HG03045 (cell line): ENCODE data around the gene MEMO1.
"Not testable (repeated sequence)": the region's sequence is repeated elsewhere in the genome, so short reads cannot be mapped to it uniquely, and the experiment has no call there.

ENCODE experiments used
- ATAC-seq: cut with Tn5 transposase; IDR thresholded peaks from one replicate; pipeline ENCODE4 v1.9.1; 2021; ENCODE audit warnings: mild to moderate bottlenecking, moderate library complexity; ENCODE audit not compliant: unreplicated experiment

The MEMO1 gene

DNA sequence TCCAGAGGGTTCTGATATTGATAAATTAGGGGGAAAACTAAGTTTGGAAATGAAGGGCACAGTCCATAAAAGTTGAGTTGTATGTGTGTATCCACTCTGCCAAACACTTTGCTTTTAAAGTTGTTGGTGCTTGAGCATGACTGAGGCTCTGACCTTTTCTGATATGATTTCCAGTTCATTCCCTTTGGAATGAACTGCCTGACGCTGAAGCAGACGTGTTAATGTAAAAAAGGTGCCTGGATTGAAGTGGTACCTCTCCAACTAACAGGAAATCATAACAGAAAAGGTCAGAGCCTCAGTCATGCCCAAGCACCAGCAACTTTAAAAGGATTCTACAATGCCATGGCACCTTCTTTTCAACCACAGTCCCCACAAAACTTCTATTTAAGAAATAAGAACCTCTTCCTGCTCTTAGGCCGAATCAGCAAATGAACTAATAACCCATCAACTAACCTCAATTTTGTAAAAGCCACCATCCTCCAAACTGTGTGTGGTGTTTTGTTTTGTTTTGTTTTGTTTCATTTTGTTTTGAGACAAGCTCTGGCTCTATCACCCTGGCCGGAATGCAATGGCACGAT lies 52.6 kb downstream of the MEMO1 start:
- ATAC-seq, result no peak

GRCh38 chr2:31957354-31958139 lies 53.3 kb downstream of the MEMO1 start:
- ATAC-seq, result no peak

- ATAC-seq, result not testable (repeated sequence)
Measured at GRCh38 chr2:31956934-31957333, 53.9 kb downstream of the MEMO1 start.

DNA sequence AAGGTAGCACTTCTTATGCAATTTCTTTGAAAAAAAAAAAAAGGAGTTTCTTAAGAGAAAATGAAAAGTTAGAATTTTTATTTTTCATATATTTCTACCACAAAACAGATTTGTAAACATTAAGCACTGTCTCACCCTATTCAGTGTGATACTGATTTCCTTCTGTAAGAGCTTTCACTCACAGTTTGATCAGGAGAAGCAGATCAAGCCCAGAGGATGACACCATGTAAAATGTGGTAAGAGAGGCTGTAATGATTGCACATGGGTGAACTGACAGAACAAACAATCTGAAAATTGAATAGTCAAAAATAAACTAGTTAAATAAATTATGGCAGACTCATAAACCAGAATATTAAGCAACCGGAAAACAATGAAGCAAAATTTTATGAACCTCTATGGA lies 54.5 kb downstream of the MEMO1 start:
- no peak for ATAC-seq

- ATAC-seq, result not testable (repeated sequence)
Measured at GRCh38 chr2:31953095-31953494, 57.7 kb downstream of the MEMO1 start.

DNA sequence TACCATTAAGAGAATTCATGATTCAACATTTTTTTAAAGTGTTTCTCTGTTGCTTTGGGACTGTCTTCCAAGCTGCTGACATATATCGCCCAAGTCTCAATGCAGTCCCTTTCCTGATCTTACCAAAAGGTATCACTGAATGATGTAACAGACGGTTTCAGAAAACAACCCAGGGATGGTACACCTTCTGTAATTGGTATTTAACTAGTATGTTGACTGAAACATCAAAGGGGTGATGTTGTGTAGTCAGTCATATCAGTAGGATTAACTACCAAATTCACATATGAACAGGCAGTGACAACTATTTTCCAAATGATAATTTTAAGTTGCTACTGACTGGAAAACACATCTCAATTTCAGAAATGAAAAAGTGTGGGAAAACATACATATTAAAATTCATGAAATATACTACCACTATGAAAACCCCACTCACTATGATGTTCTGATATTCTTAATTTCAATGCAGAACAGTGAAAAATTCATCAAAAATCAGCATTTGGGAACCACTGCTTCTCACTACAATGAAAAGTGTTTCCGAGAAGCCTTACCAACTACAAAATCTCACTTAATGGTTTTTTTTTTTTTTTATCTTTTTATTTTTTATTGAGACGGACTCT lies 59.8 kb downstream of the MEMO1 start:
- ATAC-seq, result no peak

GRCh38 chr2:31947871-31948270 lies 62.9 kb downstream of the MEMO1 start:
- no peak for ATAC-seq

GRCh38 chr2:31946838-31947237 lies 64.0 kb downstream of the MEMO1 start:
- no peak for ATAC-seq

DNA sequence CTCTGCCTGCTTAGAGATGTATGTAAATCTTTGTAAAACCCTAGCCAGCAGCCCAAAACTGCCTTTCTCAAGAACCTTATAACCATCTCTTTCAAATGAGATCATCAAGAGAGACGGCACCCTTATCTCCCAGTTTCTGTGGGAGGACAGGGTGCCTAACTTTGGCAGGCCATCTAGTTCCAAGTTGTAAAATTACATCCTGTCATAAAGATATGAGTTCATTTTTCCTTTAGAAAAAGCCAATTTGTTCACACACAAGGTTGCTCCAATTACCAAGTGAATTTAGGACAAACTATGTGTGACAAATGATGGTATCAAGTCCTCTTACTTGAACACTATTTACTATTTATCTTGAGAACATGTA lies 65.3 kb downstream of the MEMO1 start:
- ATAC-seq, result no peak

- ATAC-seq, result no peak
Measured at GRCh38 chr2:31944828-31945571, 65.8 kb downstream of the MEMO1 start.

GRCh38 chr2:31943636-31944225 lies 67.1 kb downstream of the MEMO1 start:
- ATAC-seq, result no peak

DNA sequence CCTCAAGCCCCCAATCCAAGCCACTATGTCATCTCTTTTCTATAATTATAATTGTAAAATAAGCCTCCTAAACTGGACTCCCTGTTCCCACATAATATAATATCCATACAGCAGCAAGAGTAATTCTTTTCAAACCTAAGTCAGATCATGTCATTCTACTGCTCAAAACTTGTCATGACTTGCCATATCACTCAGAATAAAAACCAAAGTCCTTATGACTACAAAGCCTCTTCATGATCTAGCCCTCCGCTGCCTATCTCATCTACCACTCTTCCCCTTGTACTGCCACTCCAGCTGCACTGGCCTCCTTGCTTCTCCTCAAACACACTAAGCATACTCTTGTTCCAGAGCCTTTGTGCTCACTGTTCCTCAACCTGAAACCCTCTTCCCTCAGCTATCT lies 69.9 kb downstream of the MEMO1 start:
- no peak for ATAC-seq

DNA sequence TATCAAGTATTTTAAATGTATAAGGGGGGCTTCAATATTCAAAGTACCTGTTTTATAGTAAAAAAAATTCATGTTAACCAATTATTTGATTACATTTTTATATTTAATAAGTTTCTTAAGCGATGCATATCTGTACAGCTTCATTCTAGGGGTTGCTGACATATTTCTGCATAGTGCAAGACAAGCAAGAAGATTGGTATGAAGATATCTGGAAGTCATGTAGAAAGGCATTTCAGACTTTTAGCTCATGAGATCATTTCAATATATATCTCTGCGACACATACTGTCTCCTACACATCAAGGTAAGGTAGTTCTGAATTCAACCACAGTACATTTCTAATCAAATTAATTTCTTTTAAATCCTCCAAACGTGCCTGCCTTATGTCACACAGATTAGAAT lies 73.1 kb downstream of the MEMO1 start:
- no peak for ATAC-seq

GRCh38 chr2:31935370-31935769 lies 75.4 kb downstream of the MEMO1 start:
- ATAC-seq, result no peak

DNA sequence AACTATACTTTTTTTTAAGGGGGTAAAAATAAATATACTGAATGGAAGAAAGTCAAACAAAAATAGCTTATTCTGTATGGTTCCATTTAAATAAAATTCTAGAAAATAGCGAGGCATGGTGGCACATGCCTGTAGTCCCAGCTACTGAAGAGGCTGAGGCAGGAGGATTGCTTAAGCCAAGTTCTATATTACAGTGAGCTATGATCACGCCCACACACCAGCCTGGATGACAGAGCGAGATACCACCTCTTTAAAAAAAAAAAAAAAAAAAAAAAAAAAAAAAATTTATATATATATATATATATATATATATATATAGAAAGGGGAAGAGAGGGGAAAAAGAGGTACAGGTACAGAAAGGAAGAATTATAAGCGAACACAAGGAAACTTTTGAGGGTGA lies 77.7 kb downstream of the MEMO1 start:
- no peak for ATAC-seq

GRCh38 chr2:31932589-31932988 lies 78.2 kb downstream of the MEMO1 start:
- no peak for ATAC-seq

GRCh38 chr2:31931916-31932315 lies 78.9 kb downstream of the MEMO1 start:
- no peak for ATAC-seq

DNA sequence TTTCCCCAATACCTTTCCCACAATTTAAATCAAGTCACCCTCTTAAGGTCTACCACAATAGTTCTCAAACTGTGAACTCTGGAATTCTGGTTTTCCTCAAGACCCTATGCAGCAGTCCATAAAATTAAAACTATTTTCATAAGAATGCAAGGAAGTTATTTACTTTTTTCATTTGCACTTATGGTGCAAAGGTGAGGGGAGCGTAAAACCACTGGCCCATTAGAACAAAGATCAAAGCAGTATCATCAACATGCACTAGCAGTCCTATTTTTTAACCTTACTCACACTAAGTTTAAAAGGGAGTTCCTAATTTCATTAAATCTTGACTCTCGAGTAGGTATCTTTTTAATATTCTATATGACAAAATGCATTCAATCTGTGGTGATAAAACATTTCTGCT lies 85.3 kb downstream of the MEMO1 start:
- no peak for ATAC-seq

DNA sequence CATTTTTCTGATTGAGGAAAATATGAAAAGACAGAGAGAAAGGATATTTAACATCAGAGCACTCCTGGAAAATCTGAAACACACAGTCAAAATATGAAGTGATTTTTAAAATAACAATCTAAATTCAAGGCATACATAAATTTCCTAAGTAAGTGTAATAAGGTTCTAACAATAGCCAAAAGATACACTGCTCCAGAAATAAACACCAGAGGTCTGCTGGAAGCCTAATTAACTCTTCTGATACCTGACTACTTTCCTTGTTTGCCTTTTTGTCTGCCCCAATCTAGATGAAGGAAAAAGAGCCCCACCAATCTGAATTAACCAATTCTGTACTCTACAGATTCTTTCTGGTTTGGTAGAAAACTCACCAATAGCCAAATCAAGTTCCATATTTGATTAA lies 87.1 kb downstream of the MEMO1 start:
- no peak for ATAC-seq

GRCh38 chr2:31922542-31923408 lies 88.0 kb downstream of the MEMO1 start:
- no peak for ATAC-seq
